RWPE2 (cell line): Measurements from ENCODE around the gene ASB12.

ENCODE experiments used
- ATAC-seq: fragments of 200-7000 bp; cut with Tn5 transposase; 3 replicates; pipeline ENCODE4 v1.9.1; 2021; ENCODE audit warnings: low read depth
- DNase-seq: peaks from one replicate; pipeline ENCODE4 v3.0.0-alpha.2; 2020; ENCODE audit warnings: low spot score
- H3K27ac ChIP-seq: fragments of 450-650 bp; 2 replicates; pipeline ENCODE4 v1.5.1; 2017; ENCODE audit warnings: mild to moderate bottlenecking; ENCODE audit not compliant: poor library complexity, severe bottlenecking
- H3K27me3 ChIP-seq: fragments of 250-450 bp; sonication (Bioruptor Pico); 2 replicates; pipeline ENCODE4 v1.5.1; 2021; ENCODE audit warnings: mild to moderate bottlenecking, moderate library complexity; ENCODE audit not compliant: insufficient read depth, poor library complexity, severe bottlenecking
- H3K36me3 ChIP-seq: fragments of 250-450 bp; sonication (Bioruptor Pico); 2 replicates; pipeline ENCODE4 v1.5.1; 2020; ENCODE audit warnings: low read depth, mild to moderate bottlenecking, moderate library complexity
- H3K4me1 ChIP-seq: fragments of 250-450 bp; sonication (Bioruptor Pico); 2 replicates; pipeline ENCODE4 v1.5.1; 2021; ENCODE audit warnings: mild to moderate bottlenecking, moderate library complexity; ENCODE audit not compliant: insufficient read depth, poor library complexity, severe bottlenecking
- H3K4me3 ChIP-seq: fragments of 250-450 bp; sonication (Bioruptor Pico); 2 replicates; pipeline ENCODE4 v1.5.1; 2021; ENCODE audit warnings: mild to moderate bottlenecking, moderate library complexity; ENCODE audit not compliant: severe bottlenecking
- H3K9me3 ChIP-seq: fragments of 250-450 bp; sonication (Bioruptor Pico); 2 replicates; pipeline ENCODE4 v1.5.1; 2021; ENCODE audit warnings: mild to moderate bottlenecking, moderate library complexity; ENCODE audit not compliant: severe bottlenecking
- TF ChIP-seq, protein P1 (sequence below): fragments of 450-650 bp; IDR thresholded peaks from one replicate; pipeline ENCODE4 v1.5.1; 2017; ENCODE audit warnings: mild to moderate bottlenecking, moderate library complexity; ENCODE audit not compliant: poor library complexity, severe bottlenecking

ASB12 gene

DNA sequence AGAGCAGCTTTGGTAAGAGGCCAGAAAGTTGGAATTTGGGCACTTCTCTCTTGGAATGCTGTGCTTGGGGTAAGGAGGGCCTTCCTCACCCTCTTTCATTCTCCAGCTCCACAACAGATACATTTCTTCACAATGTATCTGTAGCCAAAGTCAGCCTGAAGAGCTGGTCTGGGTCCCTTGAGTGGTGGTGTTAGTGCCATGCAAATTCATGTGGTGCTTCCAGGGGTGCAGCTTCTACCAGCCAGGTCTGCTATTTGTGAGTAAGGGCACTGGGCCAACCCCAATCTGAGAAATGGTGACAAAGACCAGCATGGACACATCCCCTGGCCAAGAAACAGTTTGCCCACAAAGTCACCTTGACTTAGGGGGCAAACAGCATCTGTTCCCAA, 42.7 kb downstream of the ASB12 start:
- Histone ChIP-seq H3K9me3 (no peaks in the 10 kb centered on the region), H3K27me3 (no peaks in the 10 kb centered on the region), H3K4me3 (no peak overlapping the region), H3K27ac (no peak overlapping the region), H3K36me3 (no peaks in the 10 kb centered on the region), H3K4me1 (no peaks in the 10 kb centered on the region)
- no peak for ATAC-seq
- DNase-seq = no peak
- TF ChIP-seq, protein P1, sequence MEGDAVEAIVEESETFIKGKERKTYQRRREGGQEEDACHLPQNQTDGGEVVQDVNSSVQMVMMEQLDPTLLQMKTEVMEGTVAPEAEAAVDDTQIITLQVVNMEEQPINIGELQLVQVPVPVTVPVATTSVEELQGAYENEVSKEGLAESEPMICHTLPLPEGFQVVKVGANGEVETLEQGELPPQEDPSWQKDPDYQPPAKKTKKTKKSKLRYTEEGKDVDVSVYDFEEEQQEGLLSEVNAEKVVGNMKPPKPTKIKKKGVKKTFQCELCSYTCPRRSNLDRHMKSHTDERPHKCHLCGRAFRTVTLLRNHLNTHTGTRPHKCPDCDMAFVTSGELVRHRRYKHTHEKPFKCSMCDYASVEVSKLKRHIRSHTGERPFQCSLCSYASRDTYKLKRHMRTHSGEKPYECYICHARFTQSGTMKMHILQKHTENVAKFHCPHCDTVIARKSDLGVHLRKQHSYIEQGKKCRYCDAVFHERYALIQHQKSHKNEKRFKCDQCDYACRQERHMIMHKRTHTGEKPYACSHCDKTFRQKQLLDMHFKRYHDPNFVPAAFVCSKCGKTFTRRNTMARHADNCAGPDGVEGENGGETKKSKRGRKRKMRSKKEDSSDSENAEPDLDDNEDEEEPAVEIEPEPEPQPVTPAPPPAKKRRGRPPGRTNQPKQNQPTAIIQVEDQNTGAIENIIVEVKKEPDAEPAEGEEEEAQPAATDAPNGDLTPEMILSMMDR = no peak

DNA sequence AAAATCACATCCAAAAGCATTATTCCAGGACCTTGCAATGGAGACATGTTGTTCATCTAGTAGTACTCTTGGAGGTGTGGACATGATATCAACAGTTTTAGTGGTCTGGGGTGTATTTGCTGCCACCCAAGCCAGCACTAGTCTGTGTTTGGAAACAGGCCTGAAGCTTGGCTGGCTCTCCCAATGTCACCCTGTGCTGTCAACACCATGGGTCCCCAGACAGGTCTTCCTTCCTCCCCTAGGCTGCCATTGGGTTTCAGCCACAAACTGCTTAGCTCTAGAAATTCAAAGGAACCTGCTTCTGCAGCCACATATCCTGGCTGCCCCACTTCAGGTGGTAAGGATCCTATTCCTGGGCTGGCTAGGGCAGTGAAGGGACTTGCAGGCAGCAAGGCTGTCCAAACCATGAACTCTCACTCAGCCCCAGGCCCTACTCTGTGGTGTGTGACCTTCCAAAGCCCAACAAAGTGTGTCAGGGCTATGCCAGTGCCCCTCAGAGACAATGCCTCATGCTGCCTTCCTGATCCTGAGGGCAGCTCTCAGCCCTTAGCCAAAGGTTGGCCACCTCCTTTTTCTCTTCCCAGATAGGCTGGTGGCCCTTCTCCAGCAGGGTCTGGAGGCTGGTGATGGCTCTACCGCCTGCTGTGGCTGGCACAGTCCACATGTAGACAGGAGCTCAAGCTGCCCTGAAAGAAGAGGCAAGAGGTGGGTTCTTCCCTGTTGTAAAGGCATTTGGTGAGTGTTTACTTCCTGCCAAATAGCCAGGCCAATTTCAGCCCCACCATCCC, 43.2 kb downstream of the ASB12 start:
- no peaks in the 10 kb centered on the region for H3K36me3 ChIP-seq
- TF ChIP-seq, protein P1 = no peak
- no peaks in the 10 kb centered on the region for H3K27me3 ChIP-seq
- no peak overlapping the region for H3K27ac ChIP-seq
- DNase-seq = no peak
- no peaks in the 10 kb centered on the region for H3K9me3 ChIP-seq
- ATAC-seq = no peak
- no peaks in the 10 kb centered on the region for H3K4me1 ChIP-seq
- H3K4me3 ChIP-seq = no peak overlapping the region

DNA sequence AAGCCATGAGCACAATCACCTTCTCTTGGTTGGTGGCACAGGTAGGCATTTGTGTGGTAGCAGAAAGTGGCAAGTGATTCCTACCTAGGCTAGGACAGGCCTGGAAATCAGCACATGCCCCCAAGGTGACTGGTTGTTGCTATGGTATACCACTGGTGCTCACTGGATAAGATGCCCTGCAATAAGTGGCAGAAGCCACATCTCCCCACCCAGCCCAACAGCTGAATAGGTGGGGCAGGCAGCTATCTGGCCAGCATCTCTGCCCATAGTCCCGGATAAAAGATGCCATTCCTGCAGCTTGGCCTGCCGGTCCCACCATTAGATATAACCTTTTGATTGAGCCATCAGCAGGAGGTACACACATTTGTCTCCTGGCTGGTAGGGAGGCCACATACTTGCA, 46.0 kb downstream of the ASB12 start:
- Histone ChIP-seq H3K4me3 (no peak overlapping the region), H3K36me3 (no peaks in the 10 kb centered on the region), H3K9me3 (no peaks in the 10 kb centered on the region), H3K27me3 (no peaks in the 10 kb centered on the region), H3K4me1 (no peaks in the 10 kb centered on the region), H3K27ac (no peak overlapping the region)
- DNase-seq = no peak
- TF ChIP-seq, protein P1 = no peak
- no peak for ATAC-seq

GRCh38 chrX:64182208-64182607, 48.2 kb downstream of the ASB12 start:
- no peaks in the 10 kb centered on the region for H3K4me1 ChIP-seq
- TF ChIP-seq, protein P1 = no peak
- ATAC-seq = no peak
- no peak overlapping the region for H3K4me3 ChIP-seq
- no peaks in the 10 kb centered on the region for H3K36me3 ChIP-seq
- no peaks in the 10 kb centered on the region for H3K9me3 ChIP-seq
- DNase-seq = no peak
- no peaks in the 10 kb centered on the region for H3K27me3 ChIP-seq
- H3K27ac ChIP-seq = no peak overlapping the region

DNA sequence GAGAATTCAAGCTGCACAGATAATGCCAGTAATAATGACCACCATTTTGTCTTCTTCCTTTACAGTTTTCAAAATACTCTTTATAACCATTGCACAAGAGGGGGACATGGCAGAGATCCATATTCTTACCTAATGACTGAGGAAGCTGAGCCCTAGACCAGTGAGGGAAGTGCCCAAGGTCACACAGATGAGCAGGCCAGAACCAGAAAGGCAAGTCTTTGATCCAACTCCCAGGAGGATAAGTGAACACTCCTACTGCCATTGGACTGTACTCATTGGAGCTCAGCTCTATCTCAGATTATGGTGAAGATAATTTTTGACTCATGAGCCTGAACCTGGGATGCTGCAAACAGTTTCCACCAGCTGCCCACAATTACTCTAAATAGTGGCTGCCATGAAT, 53.5 kb downstream of the ASB12 start:
- TF ChIP-seq, protein P1 = no peak
- Histone ChIP-seq H3K4me3 (no peak overlapping the region), H3K27ac (no peak overlapping the region), H3K36me3 (no peaks in the 10 kb centered on the region), H3K9me3 (no peaks in the 10 kb centered on the region), H3K4me1 (no peaks in the 10 kb centered on the region), H3K27me3 (no peaks in the 10 kb centered on the region)
- DNase-seq (no peak), ATAC-seq (no peak)
